Measurements from ENCODE around the gene HBE1. TPM values are rescaled to one million over a fixed set of nuclear protein-coding genes. Genes with fewer than 3 reads are reported as not detected.

HBE1 gene
- total and polyA plus RNA-seq, 10 of the 15 experiments (the other 5 are each of a cell fraction or from before 2014, with no cell fraction given) = 0.13 to 2.7 (median 0.62) TPM; not detected in 5

DNA sequence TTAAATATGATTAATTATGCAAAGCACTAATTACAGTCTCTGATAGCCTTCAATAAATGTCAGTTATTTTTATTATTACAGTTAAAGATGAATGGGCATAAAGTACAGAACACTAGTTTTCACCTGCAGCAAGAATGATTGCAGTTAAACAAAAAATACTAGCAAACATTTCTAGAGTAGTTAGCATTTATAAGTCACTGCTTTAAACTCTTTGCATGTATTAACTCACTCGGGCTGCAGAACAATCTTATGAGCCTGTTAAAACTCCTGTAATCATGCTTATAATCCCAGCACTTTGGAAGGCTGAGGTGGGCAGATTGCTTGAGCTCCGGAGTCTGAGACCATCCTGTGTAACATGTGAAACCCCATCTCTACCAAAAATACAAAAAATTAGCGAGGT, 17.2 kb upstream of the HBE1 start (continued):
- TF ChIP-seq, protein P1, sequence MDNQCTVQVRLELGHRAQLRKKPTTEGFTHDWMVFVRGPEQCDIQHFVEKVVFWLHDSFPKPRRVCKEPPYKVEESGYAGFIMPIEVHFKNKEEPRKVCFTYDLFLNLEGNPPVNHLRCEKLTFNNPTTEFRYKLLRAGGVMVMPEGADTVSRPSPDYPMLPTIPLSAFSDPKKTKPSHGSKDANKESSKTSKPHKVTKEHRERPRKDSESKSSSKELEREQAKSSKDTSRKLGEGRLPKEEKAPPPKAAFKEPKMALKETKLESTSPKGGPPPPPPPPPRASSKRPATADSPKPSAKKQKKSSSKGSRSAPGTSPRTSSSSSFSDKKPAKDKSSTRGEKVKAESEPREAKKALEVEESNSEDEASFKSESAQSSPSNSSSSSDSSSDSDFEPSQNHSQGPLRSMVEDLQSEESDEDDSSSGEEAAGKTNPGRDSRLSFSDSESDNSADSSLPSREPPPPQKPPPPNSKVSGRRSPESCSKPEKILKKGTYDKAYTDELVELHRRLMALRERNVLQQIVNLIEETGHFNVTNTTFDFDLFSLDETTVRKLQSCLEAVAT (IDR thresholded peaks at IDR 0.05) = no peak
- TF ChIP-seq JUNB (IDR thresholded peaks at IDR 0.05) (no peak), CREM (IDR thresholded peaks at IDR 0.05; ENCODE audit: low read depth) (no peak), ZNF217 (IDR thresholded peaks at IDR 0.05) (no peak), NR2F1 (conservative IDR thresholded peaks at IDR 0.05) (no peak), KDM1A (IDR thresholded peaks at IDR 0.05; ENCODE audit: borderline replicate concordance) (no peak), SIN3A (IDR thresholded peaks at IDR 0.05; ENCODE audit: low read depth, low read length) (no peak), FOXM1 (IDR thresholded peaks at IDR 0.05; ENCODE audit: low read depth, low read length) (no peak)

DNA sequence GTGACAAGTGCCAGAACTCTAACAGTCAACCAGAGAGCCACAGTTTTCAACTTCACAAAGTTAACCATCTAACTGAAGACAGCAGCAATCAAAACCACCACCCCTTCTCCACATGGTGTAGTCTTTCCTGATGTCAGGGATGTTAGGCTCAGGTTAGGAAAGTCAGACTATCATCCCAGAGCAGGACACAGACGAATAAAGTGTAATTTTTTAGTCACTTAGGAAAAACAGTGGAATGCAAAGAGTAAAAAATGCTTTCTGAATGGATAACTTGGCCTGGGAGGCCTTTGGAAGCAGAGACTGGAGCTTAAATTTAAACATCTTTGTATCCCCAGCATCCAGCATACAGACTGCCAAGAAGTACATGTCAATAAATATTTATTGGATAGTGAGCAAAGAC, 16.6 kb upstream of the HBE1 start:
- 0% methylated on average over 1 of the region's 1 CpG for WGBS (ENCODE audit: insufficient coverage, insufficient replicate concordance, low lambda C conversion rate, missing lambda C conversion rate)
- ChIA-PET CTCF (no interaction called here), RAD21 (ENCODE audit: unreplicated experiment) (no interaction called here), POLR2A (no interaction called here), SMC1A (ENCODE audit: uncharacterized antibody, unreplicated experiment) (interaction anchor here (1.3 kb wide), 1 partner anchor 10 kb away, joined by 4 read pairs; no protein-coding TSS in a partner anchor)
- Histone ChIP-seq H3K27me3 (replicated peaks in 1 of 2; ENCODE audit: control insufficient read depth in 2 of 2, insufficient read depth in 2 of 2, low read length in 1 of 2) (no peaks in the 10 kb centered on the region), H3K9ac (ENCODE audit: control insufficient read depth, insufficient read depth, low read length) (no peak overlapping the region), H3K36me3 (ENCODE audit: control insufficient read depth in 2 of 2, insufficient read depth in 2 of 2, low read length in 1 of 2) (no peaks in the 10 kb centered on the region), H3K79me2 (ENCODE audit: control insufficient read depth, insufficient read depth, low read length) (no peaks in the 10 kb centered on the region), H3K4me1 (ENCODE audit: control insufficient read depth, insufficient read depth, low read length) (no peaks in the 10 kb centered on the region), H3K27ac (ENCODE audit: control insufficient read depth, insufficient read depth) (no peak overlapping the region), H4K20me1 (ENCODE audit: control insufficient read depth, insufficient read depth) (no peaks in the 10 kb centered on the region), H3K9me3 (replicated peaks; ENCODE audit: control insufficient read depth, insufficient read depth, low read length) (no peaks in the 10 kb centered on the region), H3K4me3 (no peak overlapping the region), H3K4me2 (ENCODE audit: control insufficient read depth, insufficient read depth) (no peak overlapping the region), H2AFZ (ENCODE audit: control insufficient read depth, low read depth, low read length) (no peak overlapping the region)
- FAIRE-seq = no peak
- in situ Hi-C loops (cut with MboI) = no loop called here
- TF ChIP-seq, protein P2, sequence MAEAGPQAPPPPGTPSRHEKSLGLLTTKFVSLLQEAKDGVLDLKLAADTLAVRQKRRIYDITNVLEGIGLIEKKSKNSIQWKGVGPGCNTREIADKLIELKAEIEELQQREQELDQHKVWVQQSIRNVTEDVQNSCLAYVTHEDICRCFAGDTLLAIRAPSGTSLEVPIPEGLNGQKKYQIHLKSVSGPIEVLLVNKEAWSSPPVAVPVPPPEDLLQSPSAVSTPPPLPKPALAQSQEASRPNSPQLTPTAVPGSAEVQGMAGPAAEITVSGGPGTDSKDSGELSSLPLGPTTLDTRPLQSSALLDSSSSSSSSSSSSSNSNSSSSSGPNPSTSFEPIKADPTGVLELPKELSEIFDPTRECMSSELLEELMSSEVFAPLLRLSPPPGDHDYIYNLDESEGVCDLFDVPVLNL (IDR thresholded peaks at IDR 0.05; ENCODE audit: low read depth, low read length) = no peak
- TF ChIP-seq SUPT20H (IDR thresholded peaks at IDR 0.05; ENCODE audit: borderline replicate concordance, control insufficient read depth, low read depth, low read length) (no peak), GABPA (IDR thresholded peaks at IDR 0.05; ENCODE audit: low read depth) (no peak), ESRRA (IDR thresholded peaks at IDR 0.05; ENCODE audit: low read length) (no peak), CHD1 (IDR thresholded peaks at IDR 0.05; ENCODE audit: low read depth, low read length) (no peak)
- intact Hi-C loops (cut with micrococcal nuclease; ENCODE audit: unreplicated experiment) = no loop called here
- DNase-seq (ENCODE audit: low read depth, low spot score) = no peak
- BruUV-seq (replicated peaks) = no TSS peak
- ATAC-seq = no peak
